Activated CD4-positive, alpha-beta T cell treated with anti-CD3 and anti-CD28 coated beads for 36 hours (primary cell): Measurements from ENCODE around the gene SSBP3. TPM values are rescaled to one million over a fixed set of nuclear protein-coding genes. Genes with fewer than 3 reads are reported as not detected.

Experiments used
- ATAC-seq: fragments of 200-7000 bp; cut with Tn5 transposase; one replicate; pipeline ENCODE4 v1.10.0; 2021; ENCODE audit warnings: mild to moderate bottlenecking, moderate library complexity
- CTCF ChIA-PET: fragments of 350-600 bp; sonication (Branson Sonifier 250); formaldehyde crosslinking; loops from one replicate; lab custom pipeline; 2021; ENCODE audit warnings: antibody characterized with exemption; lab: Charles Lee
- POLR2A ChIA-PET: fragments of 350-600 bp; sonication (Branson Sonifier 250); formaldehyde crosslinking; loops from one replicate; lab custom pipeline; 2021; ENCODE audit warnings: antibody characterized with exemption, inconsistent platforms; lab: Charles Lee
- DNase-seq: peaks from one replicate; pipeline ENCODE4 v3.0.0-alpha.2; 2020
- H3K27ac Mint-ChIP-seq: one replicate; pipeline ENCODE4 v1.8.0; 2021; ENCODE audit warnings: mixed read lengths
- H3K27me3 Mint-ChIP-seq: one replicate; pipeline ENCODE4 v1.8.0; 2021; ENCODE audit warnings: mixed read lengths
- H3K36me3 Mint-ChIP-seq: one replicate; pipeline ENCODE4 v1.8.0; 2021; ENCODE audit warnings: low read depth, mixed read lengths
- H3K4me1 Mint-ChIP-seq: one replicate; pipeline ENCODE4 v1.8.0; 2021; ENCODE audit warnings: mixed read lengths
- H3K4me3 Mint-ChIP-seq: one replicate; pipeline ENCODE4 v1.8.0; 2021; ENCODE audit warnings: mild to moderate bottlenecking, moderate library complexity, mixed read lengths
- H3K9me3 Mint-ChIP-seq: one replicate; pipeline ENCODE4 v1.8.0; 2021; ENCODE audit warnings: low read depth, mixed read lengths
- intact Hi-C, 2 experiments: fragments of 100-400 bp; cut with DNase I in 1 of 2; cut with micrococcal nuclease in 1 of 2; formaldehyde crosslinking; loops; one replicate each; pipeline versions ENCODE4 v1.14.2 to v1.15.1; 2022 to 2024; cut with DNase I, micrococcal nuclease
- total RNA-seq, 2 experiments: library from RNA; stranded (reverse); gene quantifications; one replicate each; pipeline ENCODE4 v1.2.3, GENCODE V29; 2021

The SSBP3 gene
- total RNA-seq, 2 experiments from 2014 or later, result 40.3 to 64.2 TPM

GRCh38 chr1:54263601-54264226 lies 142.5 kb downstream of the SSBP3 start:
- CTCF ChIA-PET, result interaction anchor here (0.6 kb wide), 1 partner anchor 15 kb away, joined by 3 read pairs; no protein-coding TSS in a partner anchor
- ATAC-seq (no peak), DNase-seq (no peak)
- Mint-ChIP-seq H3K36me3 (no peaks in the 10 kb centered on the region), H3K27me3 (no peaks in the 10 kb centered on the region), H3K9me3 (no peaks in the 10 kb centered on the region), H3K4me3 (no peak overlapping the region), H3K4me1 (peaks cover 2% of the 10 kb centered on the region), H3K27ac (no peak overlapping the region)
- POLR2A ChIA-PET, result no interaction called here
- intact Hi-C loops, result no loop called here

GRCh38 chr1:54262244-54262643 lies 143.9 kb downstream of the SSBP3 start:
- POLR2A ChIA-PET, result no interaction called here
- CTCF ChIA-PET, result no interaction called here
- ATAC-seq (no peak), DNase-seq (no peak)
- Mint-ChIP-seq H3K4me1 (peaks cover 6% of the 10 kb centered on the region), H3K4me3 (no peak overlapping the region), H3K27me3 (no peaks in the 10 kb centered on the region), H3K9me3 (no peaks in the 10 kb centered on the region), H3K27ac (no peak overlapping the region), H3K36me3 (no peaks in the 10 kb centered on the region)
- intact Hi-C loops, result no loop called here

GRCh38 chr1:54260810-54261209 lies 145.4 kb downstream of the SSBP3 start:
- H3K4me1 Mint-ChIP-seq, result peaks cover 6% of the 10 kb centered on the region
- H3K36me3 Mint-ChIP-seq, result peaks cover 4% of the 10 kb centered on the region
- ATAC-seq (no peak), DNase-seq (no peak)
- intact Hi-C loops, result no loop called here
- H3K27me3 Mint-ChIP-seq, result no peaks in the 10 kb centered on the region
- no peak overlapping the region for H3K4me3 Mint-ChIP-seq
- CTCF ChIA-PET, result interaction anchor here (0.6 to 0.9 kb wide), 2 partner anchors 9 to 705 kb away, joined by 3 read pairs; no protein-coding TSS in a partner anchor
- no peaks in the 10 kb centered on the region for H3K9me3 Mint-ChIP-seq
- H3K27ac Mint-ChIP-seq, result no peak overlapping the region
- POLR2A ChIA-PET, result no interaction called here

GRCh38 chr1:54259546-54260140 lies 146.6 kb downstream of the SSBP3 start:
- no peak overlapping the region for H3K4me3 Mint-ChIP-seq
- no peak overlapping the region for H3K27ac Mint-ChIP-seq
- peaks cover 4% of the 10 kb centered on the region for H3K36me3 Mint-ChIP-seq
- ATAC-seq (no peak), DNase-seq (no peak)
- intact Hi-C loops, result no loop called here
- H3K27me3 Mint-ChIP-seq, result no peaks in the 10 kb centered on the region
- peaks cover 6% of the 10 kb centered on the region for H3K4me1 Mint-ChIP-seq
- POLR2A ChIA-PET, result no interaction called here
- no peaks in the 10 kb centered on the region for H3K9me3 Mint-ChIP-seq
- CTCF ChIA-PET, result interaction anchor here (0.5 kb wide), 1 partner anchor 117 kb away, joined by 3 read pairs; no protein-coding TSS in a partner anchor

GRCh38 chr1:54257876-54258275 lies 148.3 kb downstream of the SSBP3 start:
- Mint-ChIP-seq H3K36me3 (peaks cover 5% of the 10 kb centered on the region), H3K27ac (no peak overlapping the region), H3K4me1 (peaks cover 4% of the 10 kb centered on the region), H3K9me3 (no peaks in the 10 kb centered on the region), H3K27me3 (no peaks in the 10 kb centered on the region), H3K4me3 (no peak overlapping the region)
- ChIA-PET POLR2A (no interaction called here), CTCF (no interaction called here)
- ATAC-seq, result no peak
- no peak for DNase-seq
- intact Hi-C loops, result no loop called here

GRCh38 chr1:54257346-54257620 lies 148.9 kb downstream of the SSBP3 start:
- Mint-ChIP-seq H3K4me3 (no peak overlapping the region), H3K27ac (no peak overlapping the region), H3K36me3 (peaks cover 6% of the 10 kb centered on the region), H3K4me1 (peaks cover 4% of the 10 kb centered on the region), H3K27me3 (no peaks in the 10 kb centered on the region), H3K9me3 (no peaks in the 10 kb centered on the region)
- DNase-seq, result no peak
- intact Hi-C loops, result no loop called here
- ATAC-seq, result no peak
- POLR2A ChIA-PET, result no interaction called here
- CTCF ChIA-PET, result no interaction called here

- POLR2A ChIA-PET, result no interaction called here
- peaks cover 4% of the 10 kb centered on the region for H3K4me1 Mint-ChIP-seq
- H3K36me3 Mint-ChIP-seq, result peaks cover 6% of the 10 kb centered on the region
- H3K4me3 Mint-ChIP-seq, result no peak overlapping the region
- no peaks in the 10 kb centered on the region for H3K27me3 Mint-ChIP-seq
- DNase-seq, result no peak
- intact Hi-C loops, result no loop called here
- H3K9me3 Mint-ChIP-seq, result no peaks in the 10 kb centered on the region
- H3K27ac Mint-ChIP-seq, result no peak overlapping the region
- no peak for ATAC-seq
- CTCF ChIA-PET, result interaction anchor here (0.6 kb wide), 1 partner anchor 295 kb away, joined by 4 read pairs; no protein-coding TSS in a partner anchor
These were observed 149.5 kb downstream of the SSBP3 start for GRCh38 chr1:54256522-54257345.

- ChIA-PET POLR2A (interaction anchor here (0.6 kb wide), 1 partner anchor 87 kb away, joined by 3 read pairs; no protein-coding TSS in a partner anchor), CTCF (no interaction called here)
- DNase-seq (no peak), ATAC-seq (no peak)
- Mint-ChIP-seq H3K27me3 (no peaks in the 10 kb centered on the region), H3K4me1 (peaks cover 4% of the 10 kb centered on the region), H3K4me3 (no peak overlapping the region), H3K36me3 (peaks cover 6% of the 10 kb centered on the region), H3K27ac (no peak overlapping the region), H3K9me3 (no peaks in the 10 kb centered on the region)
- intact Hi-C loops, result no loop called here
These were observed 151.0 kb downstream of the SSBP3 start for GRCh38 chr1:54255026-54255702.

GRCh38 chr1:54254055-54254454 lies 152.1 kb downstream of the SSBP3 start:
- Mint-ChIP-seq H3K4me1 (peaks cover 4% of the 10 kb centered on the region), H3K27ac (no peak overlapping the region), H3K36me3 (peaks cover 6% of the 10 kb centered on the region), H3K27me3 (no peaks in the 10 kb centered on the region), H3K4me3 (no peak overlapping the region), H3K9me3 (no peaks in the 10 kb centered on the region)
- ChIA-PET CTCF (no interaction called here), POLR2A (no interaction called here)
- intact Hi-C loops, result no loop called here
- DNase-seq (no peak), ATAC-seq (no peak)

- intact Hi-C loops, result no loop called here
- Mint-ChIP-seq H3K27ac (no peak overlapping the region), H3K4me3 (no peak overlapping the region), H3K27me3 (no peaks in the 10 kb centered on the region), H3K36me3 (peaks cover 8% of the 10 kb centered on the region), H3K9me3 (no peaks in the 10 kb centered on the region), H3K4me1 (peaks cover 4% of the 10 kb centered on the region)
- DNase-seq (no peak), ATAC-seq (no peak)
- POLR2A ChIA-PET, result no interaction called here
- CTCF ChIA-PET, result no interaction called here
These were observed 152.7 kb downstream of the SSBP3 start for GRCh38 chr1:54253480-54253879.

GRCh38 chr1:54252371-54252936 lies 153.7 kb downstream of the SSBP3 start:
- ChIA-PET CTCF (interaction anchor here (0.7 kb wide), 1 partner anchor 170 kb away, joined by 5 read pairs; no protein-coding TSS in a partner anchor), POLR2A (no interaction called here)
- Mint-ChIP-seq H3K27me3 (no peaks in the 10 kb centered on the region), H3K9me3 (no peaks in the 10 kb centered on the region), H3K4me3 (no peak overlapping the region), H3K4me1 (peaks cover 3% of the 10 kb centered on the region), H3K36me3 (peaks cover 8% of the 10 kb centered on the region), H3K27ac (no peak overlapping the region)
- DNase-seq, result no peak
- intact Hi-C loops, result no loop called here
- ATAC-seq, result no peak
